PC-9 (cell line): ENCODE measurements around the gene NFASC.

Experiments
- CTCF ChIP-seq: fragments of 200-600 bp; sonication (generic); conservative IDR thresholded peaks from 2 replicates; pipeline ENCODE4 v1.6.1; 2017; ENCODE audit warnings: mixed run types, antibody characterized with exemption, mild to moderate bottlenecking, moderate library complexity
- EZH2 ChIP-seq: fragments of 200-600 bp; sonication (generic); IDR thresholded peaks from 2 replicates; pipeline ENCODE4 v1.8.0; 2017; ENCODE audit warnings: antibody characterized with exemption, low read depth

GRCh38 chr1:204994086-204994862 lies 123.6 kb downstream of the NFASC start:
- TF ChIP-seq CTCF (no peak), EZH2 (no peak)
